Gastrocnemius medialis (tissue), 4 donors: Measurements from ENCODE around the gene ASAP2.

Source experiments
- CTCF ChIP-seq, 5 experiments: fragments of 450-650 bp in 3 of 5; fragments of 200-600 bp in 2 of 5; sonication (generic) in 2 of 5; IDR thresholded peaks in 4 of 5; conservative IDR thresholded peaks in 1 of 5; 1 replicate in 4 of 5; 2 replicates in 1 of 5; pipeline ENCODE4 v1.5.1; 2016 to 2019; ENCODE audit warnings: antibody characterized with exemption in 5 of 5, mild to moderate bottlenecking in 3 of 5, moderate library complexity in 3 of 5
- POLR2A ChIP-seq, 2 donors: fragments of 450-650 bp; IDR thresholded peaks; one replicate each; pipeline ENCODE4 v1.6.1; 2017; ENCODE audit warnings: antibody characterized with exemption in 2 of 2, mild to moderate bottlenecking in 2 of 2, moderate library complexity in 2 of 2

- TF ChIP-seq CTCF (IDR thresholded peaks at IDR 0.05 in 4 of 5, conservative IDR thresholded peaks at IDR 0.05 in 1 of 5) (no peak), POLR2A (IDR thresholded peaks at IDR 0.05) (no peak)
Observed at GRCh38 chr2:9170458-9171130, 36.0 kb upstream of the ASAP2 start.
